ENCODE data around the gene RIN3.

DNA sequence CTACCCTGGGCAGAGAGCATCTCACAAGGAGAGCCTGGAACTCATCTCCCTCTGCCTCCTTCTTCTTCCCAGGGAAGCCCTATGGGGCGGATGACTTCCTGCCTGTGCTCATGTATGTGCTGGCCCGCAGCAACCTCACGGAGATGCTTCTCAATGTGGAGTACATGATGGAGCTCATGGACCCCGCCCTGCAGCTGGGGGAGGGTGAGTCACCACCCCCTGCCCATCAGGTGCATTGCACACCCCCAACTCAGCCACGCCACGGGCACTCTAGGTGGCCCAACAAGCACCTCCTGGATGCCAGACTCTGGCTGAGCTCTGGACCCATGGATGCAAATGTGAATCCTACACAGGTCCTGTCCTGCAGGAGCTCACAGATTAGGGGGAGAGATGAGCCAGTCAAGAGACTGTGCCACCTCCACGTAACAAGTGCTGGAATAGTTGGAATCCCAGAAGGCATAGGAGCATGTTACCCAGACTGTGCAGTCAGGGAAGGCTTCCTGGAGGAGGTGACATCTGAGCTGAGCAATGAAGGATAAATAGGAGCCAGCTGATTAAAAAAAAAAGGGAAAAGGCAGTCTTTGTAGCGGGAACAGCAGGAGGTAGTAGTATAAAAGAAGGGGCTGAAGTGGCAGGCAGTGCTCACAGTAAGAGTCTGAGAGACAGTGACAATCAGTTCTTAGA lies 163.0 kb downstream of the RIN3 start:
- TF ChIP-seq, protein P1, sequence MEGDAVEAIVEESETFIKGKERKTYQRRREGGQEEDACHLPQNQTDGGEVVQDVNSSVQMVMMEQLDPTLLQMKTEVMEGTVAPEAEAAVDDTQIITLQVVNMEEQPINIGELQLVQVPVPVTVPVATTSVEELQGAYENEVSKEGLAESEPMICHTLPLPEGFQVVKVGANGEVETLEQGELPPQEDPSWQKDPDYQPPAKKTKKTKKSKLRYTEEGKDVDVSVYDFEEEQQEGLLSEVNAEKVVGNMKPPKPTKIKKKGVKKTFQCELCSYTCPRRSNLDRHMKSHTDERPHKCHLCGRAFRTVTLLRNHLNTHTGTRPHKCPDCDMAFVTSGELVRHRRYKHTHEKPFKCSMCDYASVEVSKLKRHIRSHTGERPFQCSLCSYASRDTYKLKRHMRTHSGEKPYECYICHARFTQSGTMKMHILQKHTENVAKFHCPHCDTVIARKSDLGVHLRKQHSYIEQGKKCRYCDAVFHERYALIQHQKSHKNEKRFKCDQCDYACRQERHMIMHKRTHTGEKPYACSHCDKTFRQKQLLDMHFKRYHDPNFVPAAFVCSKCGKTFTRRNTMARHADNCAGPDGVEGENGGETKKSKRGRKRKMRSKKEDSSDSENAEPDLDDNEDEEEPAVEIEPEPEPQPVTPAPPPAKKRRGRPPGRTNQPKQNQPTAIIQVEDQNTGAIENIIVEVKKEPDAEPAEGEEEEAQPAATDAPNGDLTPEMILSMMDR (conservative IDR thresholded peaks at IDR 0.05; ENCODE audit: low read depth, low read length) = no peak
- TF ChIP-seq EZH2 (IDR thresholded peaks at IDR 0.05; ENCODE audit: borderline replicate concordance, low read depth, low read length, poor library complexity, severe bottlenecking) = no peak
